Activated CD4-positive, alpha-beta T cell treated with anti-CD3 and anti-CD28 coated beads, Interleukin-2, amount 50 U/mL, for 4 hours (primary cell): ENCODE measurements around the gene PAK6.

ENCODE experiments used
- DNase-seq, 2 experiments: peaks; one replicate each; pipeline ENCODE4 v3.0.0-alpha.2; 2020

PAK6 gene

GRCh38 chr15:40293905-40294895 is 55.3 kb downstream of the PAK6 start:
- DNase-seq = no peak

GRCh38 chr15:40295297-40295696 is 56.4 kb downstream of the PAK6 start:
- DNase-seq = no peak

GRCh38 chr15:40295877-40296560 is 57.2 kb downstream of the PAK6 start:
- DNase-seq = no peak

DNA sequence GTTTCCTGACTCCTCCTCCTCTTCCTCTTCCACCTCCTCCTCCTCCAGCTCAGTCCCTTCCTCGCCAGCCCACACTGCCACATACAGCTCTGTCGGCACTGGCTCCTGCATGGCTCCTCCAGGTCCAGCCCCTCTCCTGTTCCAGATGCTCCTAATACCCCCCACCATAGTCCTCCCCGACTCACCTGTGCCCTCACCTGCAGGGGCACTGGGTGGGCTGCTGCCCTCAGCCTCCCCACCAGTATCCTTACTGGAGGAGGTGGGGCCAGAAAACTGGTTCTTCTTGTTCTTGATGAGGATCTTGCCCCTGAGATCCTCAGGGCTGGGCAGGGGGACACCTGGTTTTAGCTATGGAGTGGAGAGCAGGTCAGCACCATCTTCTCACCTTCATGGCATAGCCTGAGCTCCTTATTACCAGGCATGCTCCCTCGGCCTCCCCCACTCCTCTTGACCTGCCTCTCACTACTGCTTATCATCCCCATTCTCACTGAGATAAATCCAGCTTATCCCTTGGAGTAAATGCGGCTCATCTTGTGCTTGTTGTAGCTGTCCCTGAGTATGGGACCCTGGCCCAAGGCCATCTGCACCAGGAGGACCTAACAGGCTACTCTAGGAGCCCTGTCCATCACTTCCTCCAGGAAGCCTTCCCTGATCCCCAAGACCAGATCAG is 57.8 kb downstream of the PAK6 start:
- no peak for DNase-seq

DNA sequence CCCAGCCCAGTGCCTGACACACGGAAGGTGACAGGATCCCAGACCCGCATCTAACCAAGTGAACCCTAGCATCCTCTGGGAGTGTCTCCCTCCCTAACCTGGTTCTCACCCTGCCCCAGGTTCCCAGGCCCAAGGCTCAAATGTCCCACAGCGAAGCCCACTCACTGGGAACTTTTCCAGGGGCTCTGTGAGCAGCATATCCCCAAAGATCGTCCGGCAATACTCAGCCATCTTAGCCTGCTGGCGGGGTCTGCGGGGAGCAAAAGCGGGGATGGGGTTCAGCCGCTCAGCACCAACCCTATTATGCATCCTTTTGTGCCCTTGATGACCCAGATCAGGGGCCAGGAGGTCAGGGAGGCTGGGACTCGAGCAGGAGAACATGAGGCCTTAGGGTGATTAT is 58.5 kb downstream of the PAK6 start:
- DNase-seq = no peak

GRCh38 chr15:40298216-40298935 is 59.5 kb downstream of the PAK6 start:
- DNase-seq = no peak

- DNase-seq = no peak
These were observed 61.5 kb downstream of the PAK6 start for GRCh38 chr15:40300367-40300766.

DNA sequence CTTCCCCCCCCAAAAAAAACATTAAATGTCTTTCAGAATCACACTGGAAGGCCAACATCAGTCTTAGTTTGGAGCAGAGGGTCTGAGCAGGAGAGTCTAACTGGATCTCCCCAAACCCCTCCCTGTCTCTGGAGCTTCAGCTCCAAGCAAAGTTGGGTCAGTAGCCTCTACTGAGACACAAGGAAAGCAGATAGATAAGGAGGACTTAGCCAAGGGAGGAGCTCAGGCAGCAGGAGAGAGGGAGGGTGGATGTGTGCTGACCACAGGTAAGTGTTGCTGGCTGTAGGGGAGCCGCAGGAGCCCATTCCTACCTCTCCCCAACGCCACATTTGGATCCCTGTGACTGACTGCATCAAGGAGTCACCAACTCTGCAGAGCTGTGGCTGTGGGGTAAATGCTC is 61.9 kb downstream of the PAK6 start:
- DNase-seq = no peak

DNA sequence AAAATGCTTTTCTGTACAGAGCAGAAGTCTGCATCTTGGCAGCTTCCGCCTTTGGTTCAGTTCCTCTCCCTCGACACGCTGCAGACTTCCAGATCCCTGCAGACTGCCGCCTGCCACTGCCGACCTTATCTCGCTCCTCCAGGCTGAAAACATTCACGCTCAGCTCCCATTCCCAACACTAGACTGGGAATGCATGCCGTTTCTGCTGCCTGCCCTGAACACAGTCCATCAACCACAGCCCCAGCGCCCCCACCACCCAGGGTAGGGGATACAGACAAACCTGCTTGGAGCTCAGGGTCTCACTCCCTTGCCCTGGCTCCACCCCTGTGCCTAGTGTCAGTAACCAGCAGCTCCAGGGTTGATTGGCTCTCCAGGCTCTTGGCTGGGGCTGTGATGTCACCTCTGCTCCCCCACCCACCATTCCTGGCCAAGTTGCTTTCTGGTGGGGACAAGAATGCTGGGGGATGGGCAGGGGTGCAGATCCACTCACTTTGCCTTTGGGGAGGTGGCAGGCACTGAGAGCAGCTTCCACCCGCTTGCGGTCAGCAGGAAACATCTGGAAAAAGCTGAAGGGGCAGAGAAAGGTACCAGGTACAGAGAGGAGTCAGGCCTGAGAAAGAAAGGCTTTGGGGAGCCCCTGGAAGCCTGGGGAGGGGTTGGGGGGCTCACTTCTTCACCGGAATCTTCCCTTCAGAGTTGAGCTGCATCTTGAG is 62.8 kb downstream of the PAK6 start:
- DNase-seq = no peak

DNA sequence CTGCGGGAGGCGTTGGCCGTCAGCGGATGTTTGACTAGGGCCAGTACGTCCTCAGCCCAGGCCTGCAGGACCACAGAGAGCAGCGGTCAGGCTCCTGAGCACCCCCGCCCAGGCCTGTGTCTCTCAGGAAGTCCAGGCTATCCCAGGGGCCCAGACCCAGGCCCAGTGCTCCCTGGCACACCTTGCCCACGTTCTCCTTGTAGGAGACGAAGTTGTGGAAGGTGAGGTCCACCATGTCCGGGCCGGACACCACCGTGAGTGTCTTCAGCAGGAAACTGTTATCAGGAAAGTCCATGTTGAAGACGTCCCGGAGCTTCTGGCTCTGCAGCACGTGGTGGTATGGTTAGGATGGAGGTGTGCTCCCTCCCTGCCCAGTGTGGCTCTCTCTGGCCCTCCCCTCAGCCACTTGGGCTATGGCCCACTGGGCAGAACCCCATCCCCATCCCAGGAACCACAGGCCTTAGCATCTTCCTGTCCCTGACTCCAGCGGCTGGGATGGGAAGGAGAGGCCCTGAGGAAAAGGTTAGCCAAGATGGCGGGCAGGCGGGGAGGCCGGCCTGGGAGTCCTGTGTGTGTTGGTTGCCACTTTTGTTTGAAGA is 63.5 kb downstream of the PAK6 start:
- DNase-seq = no peak

GRCh38 chr15:40302981-40303380 is 64.1 kb downstream of the PAK6 start:
- DNase-seq = no peak

GRCh38 chr15:40303576-40303975 is 64.7 kb downstream of the PAK6 start:
- DNase-seq = no peak

GRCh38 chr15:40305281-40305680 is 66.4 kb downstream of the PAK6 start:
- no peak for DNase-seq

- DNase-seq = no peak
These were observed 67.5 kb downstream of the PAK6 start for GRCh38 chr15:40306371-40306770.

DNA sequence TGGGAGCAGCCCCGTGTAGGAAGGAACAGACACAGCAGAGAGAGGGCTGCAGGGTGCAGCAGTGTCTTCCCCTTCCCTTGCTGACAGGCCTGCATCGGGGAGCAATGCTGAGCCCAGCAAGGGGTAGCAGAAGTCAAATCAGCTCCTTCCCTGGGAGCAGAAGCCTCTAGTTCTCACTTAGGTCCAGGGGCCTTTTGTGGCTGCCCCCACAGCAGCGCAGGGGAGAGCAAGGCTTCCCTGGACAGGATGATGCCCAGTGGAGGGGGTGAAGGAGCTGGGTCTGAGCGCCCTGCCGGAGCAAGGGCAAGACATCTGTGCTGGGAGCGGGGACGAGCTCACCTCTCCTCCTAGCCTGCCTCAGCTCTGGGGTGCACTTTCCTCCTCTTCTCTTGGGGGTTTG is 68.0 kb downstream of the PAK6 start:
- no peak for DNase-seq

DNA sequence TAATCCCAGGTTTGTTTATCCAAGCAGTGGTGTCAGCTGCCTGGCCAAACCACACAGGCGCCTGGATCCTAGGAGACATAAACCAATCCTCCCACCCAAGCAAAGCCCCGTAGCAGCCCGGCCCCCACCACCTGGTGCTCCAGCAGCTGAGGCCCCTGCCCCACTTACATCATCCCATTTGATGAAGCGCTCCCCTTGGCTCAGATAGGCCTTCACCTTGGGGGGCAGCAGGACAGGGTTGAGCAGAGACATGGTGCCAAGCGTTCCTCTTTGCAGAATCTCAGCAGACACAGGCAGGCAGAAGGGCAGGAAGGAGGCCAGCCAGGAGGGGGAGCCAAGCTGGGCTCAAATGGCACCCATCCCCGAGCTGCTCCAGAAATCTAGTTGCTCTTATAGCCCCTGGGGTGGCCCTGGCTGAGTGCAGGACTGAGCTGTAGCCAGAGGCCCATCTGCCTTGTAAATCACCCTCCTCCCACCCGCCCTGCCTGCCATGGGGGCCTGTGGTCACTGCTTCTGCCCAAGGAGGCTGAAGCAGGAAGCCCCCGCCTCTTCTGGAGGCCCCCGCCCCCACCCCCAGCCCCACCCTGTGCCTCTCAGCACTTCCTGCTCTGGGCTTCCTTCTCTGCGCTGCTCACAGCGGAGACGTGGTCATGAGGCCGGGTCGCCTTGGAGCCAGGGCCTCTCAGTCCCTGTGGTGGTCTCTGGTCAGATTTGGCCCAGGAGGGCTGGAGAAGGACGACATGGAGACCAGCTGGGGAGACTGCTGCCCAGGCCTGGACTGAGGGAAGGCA is 68.8 kb downstream of the PAK6 start, which contains the start of gene PLCB2:
PLCB2 (minus strand) TSS at position 515 of the 791 bp plus-strand sequence; CDS start at position 252, 263 bp downstream.
- peak; percentile 59 for DNase-seq

- DNase-seq = no peak
These were observed 70.5 kb downstream of the PAK6 start for GRCh38 chr15:40309344-40309862.

DNA sequence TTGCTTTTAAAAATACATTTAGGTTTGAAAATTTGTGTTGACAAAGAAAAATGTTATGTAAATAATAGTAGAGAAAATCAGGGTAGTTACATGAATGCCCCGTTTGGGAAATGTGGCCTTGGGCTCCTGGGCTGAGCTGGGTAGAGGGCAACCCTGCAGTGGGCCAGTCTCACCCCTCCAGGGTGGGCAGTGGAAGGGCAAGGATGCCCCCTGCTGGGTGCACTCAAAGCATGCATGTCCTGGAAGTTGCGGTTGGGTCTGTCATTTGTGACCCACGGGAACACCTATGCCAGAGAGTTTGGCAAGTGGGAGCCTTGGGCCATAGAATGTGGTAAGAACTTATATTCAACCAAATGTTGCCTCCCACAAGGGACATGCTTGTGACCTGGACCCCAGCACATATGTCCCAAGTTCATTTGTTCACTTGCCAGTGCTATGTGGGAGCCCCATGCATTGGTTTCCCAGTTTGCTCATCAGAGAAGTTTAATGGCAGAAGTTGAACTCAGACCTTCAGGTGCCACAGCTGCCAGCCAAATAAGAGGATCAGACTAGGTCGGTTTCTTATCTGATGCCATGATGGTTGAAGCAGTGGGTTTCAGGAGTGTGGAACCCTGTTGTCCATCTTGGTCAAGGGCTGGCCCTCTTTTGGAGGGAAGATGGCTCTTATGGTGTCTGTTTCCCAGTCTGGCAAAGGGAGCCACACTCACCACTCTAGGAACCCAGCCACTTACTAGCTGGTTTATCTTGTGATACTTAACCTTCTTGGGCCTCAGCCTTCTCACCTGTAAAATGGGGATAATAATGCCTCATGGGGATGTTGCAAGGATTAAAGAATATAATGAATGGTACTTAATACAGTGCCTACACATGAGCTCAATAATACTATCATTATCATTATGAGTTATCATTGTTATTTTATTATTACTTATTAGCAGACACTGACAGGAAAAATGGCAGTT is 71.4 kb downstream of the PAK6 start:
- DNase-seq = peak; percentile 42 to 47

DNA sequence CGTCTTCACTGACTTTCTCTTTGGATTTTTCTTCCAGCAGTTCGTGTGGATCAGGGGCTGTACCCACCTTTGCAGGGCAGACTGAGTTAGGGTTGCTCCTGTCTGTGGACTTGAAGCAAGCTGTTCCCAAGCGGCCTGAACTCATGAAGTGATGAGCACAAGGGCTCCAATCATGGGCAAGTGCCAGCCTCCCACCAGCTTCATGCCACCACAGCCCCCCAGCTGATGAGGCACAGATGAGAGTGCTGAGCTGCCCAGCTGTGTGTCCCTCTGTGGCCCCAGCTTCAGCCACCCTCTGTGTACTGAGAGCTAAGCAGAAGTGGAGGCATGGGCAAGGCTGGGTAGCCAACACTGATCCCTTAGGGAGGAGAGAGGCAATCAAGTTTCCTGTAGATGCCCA is 72.1 kb downstream of the PAK6 start:
- no peak for DNase-seq
